H1 (cell line): ENCODE results near the gene IFNG. TPM values are rescaled to one million over a fixed set of nuclear protein-coding genes. Genes with fewer than 3 reads are reported as not detected.

Experiments used
- CTCF ChIA-PET: fragments of 300-600 bp; sonication (Branson Sonifier 250); formaldehyde crosslinking; loops from one replicate; lab custom pipeline; 2021; ENCODE audit not compliant: partially characterized antibody; lab: Charles Lee
- POLR2A ChIA-PET: fragments of 300-600 bp; sonication (Branson Sonifier 250); formaldehyde crosslinking; loops from one replicate; lab custom pipeline; 2021; ENCODE audit warnings: inconsistent platforms; ENCODE audit not compliant: partially characterized antibody; lab: Charles Lee
- DNase-seq, 2 experiments: peaks; one replicate each; pipeline versions ENCODE4 v3.0.0 to v3.0.0-alpha.2; 2010 to 2022; ENCODE audit warnings: low spot score in 2 of 2, low read depth in 1 of 2, mixed read lengths in 1 of 2
- FAIRE-seq: peaks from 2 replicates; lab custom pipeline; 2011; peaks lifted over from hg19 to GRCh38; lab: Jason Lieb, UNC
- H2AFZ ChIP-seq: 2 replicates; pipeline ENCODE4 v1.8.1; 2012; ENCODE audit warnings: low read length, inconsistent platforms
- H2AK5ac ChIP-seq: 2 replicates; pipeline ENCODE4 v1.6.1; 2013; ENCODE audit warnings: low read depth, low read length
- H2BK120ac ChIP-seq: replicated peaks from 2 replicates; pipeline ENCODE3; 2013; ENCODE audit warnings: low read depth, low read length, inconsistent platforms
- H2BK12ac ChIP-seq: 2 replicates; pipeline ENCODE4 v1.6.1; 2013; ENCODE audit warnings: low read depth, low read length
- H2BK15ac ChIP-seq: 2 replicates; pipeline ENCODE4 v1.6.1; 2013; ENCODE audit warnings: low read length
- H2BK20ac ChIP-seq: 2 replicates; pipeline ENCODE4 v1.6.1; 2013; ENCODE audit warnings: low read length
- H2BK5ac ChIP-seq: 2 replicates; pipeline ENCODE4 v1.6.1; 2013; ENCODE audit warnings: low read depth, low read length
- H3K14ac ChIP-seq: 2 replicates; pipeline ENCODE4 v1.6.1; 2013; ENCODE audit warnings: inconsistent platforms; ENCODE audit not compliant: insufficient read length
- H3K18ac ChIP-seq: 2 replicates; pipeline ENCODE4 v1.6.1; 2013; ENCODE audit warnings: low read length; ENCODE audit errors: extremely low read depth
- H3K23ac ChIP-seq: 2 replicates; pipeline ENCODE4 v1.6.1; 2013; ENCODE audit warnings: inconsistent platforms; ENCODE audit not compliant: insufficient read length
- H3K23me2 ChIP-seq: 2 replicates; pipeline ENCODE4 v1.6.1; 2013; ENCODE audit warnings: low read depth, low read length
- H3K27ac ChIP-seq: 2 replicates; pipeline ENCODE4 v1.6.1; 2011; ENCODE audit warnings: low read depth, low read length, inconsistent platforms
- H3K27me3 ChIP-seq, 4 experiments: replicated peaks in 1 of 4; 1 replicate in 1 of 4; 2 replicates in 3 of 4; pipeline versions ENCODE4 v1.6.1 to v1.8.1; 2011 to 2013; ENCODE audit warnings: low read length in 3 of 4, mild to moderate bottlenecking in 3 of 4, inconsistent platforms in 2 of 4, mixed read lengths in 2 of 4, moderate library complexity in 1 of 4; ENCODE audit not compliant: control insufficient read depth in 3 of 4, insufficient read depth in 3 of 4; ENCODE audit errors: extremely low read depth in 1 of 4
- H3K36me3 ChIP-seq, 4 experiments: 2 replicates each; pipeline versions ENCODE4 v1.6.1 to v1.8.1; 2011 to 2013; ENCODE audit warnings: mild to moderate bottlenecking in 4 of 4, low read length in 3 of 4, moderate library complexity in 2 of 4, control low read depth in 1 of 4, inconsistent platforms in 1 of 4; ENCODE audit not compliant: insufficient read depth in 4 of 4, control insufficient read depth in 2 of 4
- H3K4ac ChIP-seq: replicated peaks from 2 replicates; pipeline ENCODE3; 2013; ENCODE audit warnings: low read length, low read depth, mixed read lengths, inconsistent platforms; ENCODE audit not compliant: insufficient read length
- H3K4me1 ChIP-seq, 4 experiments: replicated peaks in 1 of 4; 1 replicate in 1 of 4; 2 replicates in 3 of 4; pipeline versions ENCODE4 v1.6.1 to v1.8.1; 2011 to 2013; ENCODE audit warnings: low read length in 3 of 4, inconsistent platforms in 2 of 4, mixed read lengths in 1 of 4; ENCODE audit not compliant: insufficient read depth in 4 of 4, control insufficient read depth in 3 of 4
- H3K4me2 ChIP-seq, 2 experiments: 2 replicates each; pipeline versions ENCODE4 v1.6.1 to v1.8.1; 2011 to 2013; ENCODE audit warnings: low read depth in 2 of 2, low read length in 2 of 2, control low read depth in 1 of 2, inconsistent platforms in 1 of 2, mild to moderate bottlenecking in 1 of 2; ENCODE audit not compliant: insufficient read depth in 1 of 2
- H3K4me3 ChIP-seq, 4 experiments: fragments of 200-600, 300-600 bp in 1 of 4; sonication (generic), shearing (Covaris generic), sonication (Bioruptor Twin) in 1 of 4; 2 replicates each; pipeline versions ENCODE4 v1.5.1 to v1.8.1; 2011 to 2016; ENCODE audit warnings: low read length in 4 of 4, low read depth in 3 of 4, control low read depth in 2 of 4, inconsistent platforms in 2 of 4, mild to moderate bottlenecking in 2 of 4, mixed read lengths in 1 of 4, moderate library complexity in 1 of 4; ENCODE audit not compliant: insufficient read depth in 2 of 4; ENCODE audit errors: extremely low read depth in 1 of 4
- H3K56ac ChIP-seq: replicated peaks from 2 replicates; pipeline ENCODE3; 2013; ENCODE audit warnings: low read depth, mild to moderate bottlenecking, mixed read lengths, low read length, inconsistent platforms; ENCODE audit not compliant: insufficient read length
- H3K79me1 ChIP-seq: 2 replicates; pipeline ENCODE4 v1.6.1; 2013; ENCODE audit warnings: low read depth, low read length, control low read depth
- H3K79me2 ChIP-seq, 2 experiments: 2 replicates each; pipeline versions ENCODE4 v1.6.1 to v1.8.1; 2012 to 2013; ENCODE audit warnings: low read length in 2 of 2, mild to moderate bottlenecking in 2 of 2, inconsistent platforms in 1 of 2; ENCODE audit not compliant: insufficient read depth in 2 of 2, control insufficient read depth in 1 of 2
- H3K9ac ChIP-seq, 4 experiments: replicated peaks in 1 of 4; 1 replicate in 1 of 4; 2 replicates in 3 of 4; pipeline versions ENCODE4 v1.6.1 to v1.8.1; 2011 to 2013; ENCODE audit warnings: low read depth in 3 of 4, low read length in 3 of 4, control low read depth in 2 of 4, mild to moderate bottlenecking in 2 of 4, moderate library complexity in 2 of 4, inconsistent platforms in 1 of 4; ENCODE audit errors: extremely low read depth in 1 of 4
- H3K9me3 ChIP-seq, 2 experiments: 2 replicates each; pipeline versions ENCODE4 v1.6.1 to v1.8.1; 2012 to 2013; ENCODE audit warnings: mild to moderate bottlenecking in 2 of 2, moderate library complexity in 2 of 2, control low read depth in 1 of 2, inconsistent platforms in 1 of 2, low read depth in 1 of 2, low read length in 1 of 2, mixed read lengths in 1 of 2; ENCODE audit not compliant: insufficient read depth in 2 of 2
- H4K20me1 ChIP-seq, 2 experiments: replicated peaks in 1 of 2; 2 replicates each; pipeline versions ENCODE3 to v1.8.1; 2011 to 2013; ENCODE audit warnings: inconsistent platforms in 2 of 2, low read length in 2 of 2, mild to moderate bottlenecking in 1 of 2; ENCODE audit not compliant: insufficient read depth in 2 of 2, control insufficient read depth in 1 of 2
- H4K5ac ChIP-seq: 2 replicates; pipeline ENCODE4 v1.6.1; 2013; ENCODE audit warnings: low read length, low read depth, mixed read lengths, inconsistent platforms; ENCODE audit not compliant: insufficient read length
- H4K8ac ChIP-seq: 2 replicates; pipeline ENCODE4 v1.8.0; 2013; ENCODE audit warnings: mild to moderate bottlenecking, moderate library complexity, low read length, inconsistent platforms; ENCODE audit not compliant: insufficient read depth; ENCODE audit errors: extremely low read depth
- H4K91ac ChIP-seq: replicated peaks from 2 replicates; pipeline ENCODE3; 2013; ENCODE audit warnings: low read length, mixed read lengths, inconsistent platforms; ENCODE audit not compliant: insufficient read length
- EZH2 ChIP-seq: fragments of 200-600 bp; sonication (generic); IDR thresholded peaks from 2 replicates; pipeline ENCODE4 v1.7.1; 2012; ENCODE audit warnings: low read depth, mild to moderate bottlenecking, moderate library complexity, low read length, inconsistent platforms; ENCODE audit not compliant: severe bottlenecking
- HDAC2 ChIP-seq, 2 experiments: fragments of 300-600 bp in 1 of 2; sonication (generic) in 1 of 2; IDR thresholded peaks; 2 replicates each; pipeline ENCODE4 v1.6.1; 2011 to 2012; ENCODE audit warnings: low read depth in 2 of 2, low read length in 2 of 2, mild to moderate bottlenecking in 2 of 2, moderate library complexity in 2 of 2, borderline replicate concordance in 1 of 2, inconsistent platforms in 1 of 2
- RBBP5 ChIP-seq: IDR thresholded peaks from 2 replicates; pipeline ENCODE4 v1.7.1; 2012; ENCODE audit warnings: low read depth, mild to moderate bottlenecking, inconsistent platforms, low read length, moderate library complexity, borderline replicate concordance
- TAF1 ChIP-seq: IDR thresholded peaks from 2 replicates; pipeline ENCODE4 v1.6.1; 2011; ENCODE audit warnings: mild to moderate bottlenecking, low read depth, low read length
- WGBS, 2 experiments: shearing (Covaris generic) in 1 of 2; methylation state at CpG; one replicate each; pipeline versions ENCODE4 v1.1.6 to v1.1.7; 2013 to 2015; ENCODE audit warnings: low lambda C conversion rate in 2 of 2, mixed read lengths in 2 of 2, inconsistent platforms in 1 of 2, low coverage in 1 of 2, missing lambda C conversion rate in 1 of 2; ENCODE audit not compliant: insufficient replicate concordance in 2 of 2, insufficient coverage in 1 of 2, insufficient read length in 1 of 2; ENCODE audit errors: extremely low coverage in 1 of 2, missing lambda C conversion rate in 1 of 2; 5-methylcytosine and 5-hydroxymethylcytosine counted together
- polyA plus RNA-seq, 7 experiments: library from polyadenylated mRNA; depleted of rRNA in 3 of 7; stranded (reverse) in 5 of 7; unstranded in 2 of 7; fragments of >200 nt in 5 of 7; fragments of 200-250 nt in 2 of 7; gene quantifications; 1 replicate in 5 of 7; 2 replicates in 1 of 7; 4 replicates in 1 of 7; pipeline versions ENCODE4 v1.2.1 to v1.2.3, GENCODE V29; 2011 to 2013; ENCODE audit warnings: missing spikeins in 2 of 7, mixed read lengths in 2 of 7
- total RNA-seq: library from RNA; stranded (reverse); fragmentation: NEBNext Ultra II Directional; extraction: Animal tissue kit (Norgen Biotek cat#: 25700); gene quantifications from 2 replicates; pipeline ENCODE4 v1.2.1, GENCODE V29; 2021
- TF ChIP-seq, protein P1 (sequence below), 3 experiments: IDR thresholded peaks; 1 replicate in 2 of 3; 2 replicates in 1 of 3; pipeline versions ENCODE4 v1.5.1 to v1.6.1; 2011; ENCODE audit warnings: low read length in 3 of 3, mild to moderate bottlenecking in 3 of 3, inconsistent platforms in 2 of 3, low read depth in 1 of 3, moderate library complexity in 1 of 3; ENCODE audit not compliant: insufficient read depth in 1 of 3; ENCODE audit errors: control extremely low read depth in 1 of 3

The IFNG gene
- total and polyA plus RNA-seq, 2 of the 8 experiments (the other 6 are each of a cell fraction or from before 2014, with no cell fraction given) = not detected

DNA sequence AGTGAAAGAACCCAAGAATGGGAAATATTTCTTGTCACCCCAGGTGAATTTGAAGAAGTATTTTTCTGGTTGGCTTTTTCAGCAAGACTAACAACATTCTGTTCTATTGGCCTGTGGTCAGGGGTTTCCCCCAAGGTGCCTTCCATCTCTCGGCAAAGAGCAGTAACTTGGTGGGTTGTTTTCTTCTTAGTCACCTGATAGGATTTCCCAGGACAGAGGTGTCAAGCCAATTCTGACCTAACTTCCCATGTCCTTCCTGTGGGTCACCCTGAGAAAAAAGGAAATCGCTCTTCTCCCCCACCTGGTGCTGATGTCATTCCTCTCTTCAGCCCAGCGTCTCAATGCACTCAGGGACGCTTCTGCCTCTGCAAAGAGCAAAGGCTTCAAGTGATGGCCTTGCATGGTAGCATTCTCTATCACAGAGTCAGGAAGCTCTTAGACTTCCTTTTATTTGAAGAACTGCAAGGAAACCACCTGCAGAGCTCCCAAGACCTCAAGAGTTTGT, 16.1 kb upstream of the IFNG start:
- no peak for FAIRE-seq
- no peaks in the 10 kb centered on the region for H3K9me3 ChIP-seq
- no peaks in the 10 kb centered on the region for H3K23me2 ChIP-seq
- POLR2A ChIA-PET = no interaction called here
- H3K27ac ChIP-seq = no peak overlapping the region
- H4K91ac ChIP-seq = no peak overlapping the region
- no peaks in the 10 kb centered on the region for H3K4me1 ChIP-seq
- H3K79me2 ChIP-seq = no peaks in the 10 kb centered on the region
- TF ChIP-seq TAF1 = no peak
- no peak for TF ChIP-seq RBBP5
- TF ChIP-seq HDAC2 (IDR thresholded peaks at IDR 0.05; ENCODE audit: borderline replicate concordance in 1 of 2, low read depth in 2 of 2, low read length in 2 of 2) = no peak
- TF ChIP-seq EZH2 = no peak
- TF ChIP-seq, protein P1, sequence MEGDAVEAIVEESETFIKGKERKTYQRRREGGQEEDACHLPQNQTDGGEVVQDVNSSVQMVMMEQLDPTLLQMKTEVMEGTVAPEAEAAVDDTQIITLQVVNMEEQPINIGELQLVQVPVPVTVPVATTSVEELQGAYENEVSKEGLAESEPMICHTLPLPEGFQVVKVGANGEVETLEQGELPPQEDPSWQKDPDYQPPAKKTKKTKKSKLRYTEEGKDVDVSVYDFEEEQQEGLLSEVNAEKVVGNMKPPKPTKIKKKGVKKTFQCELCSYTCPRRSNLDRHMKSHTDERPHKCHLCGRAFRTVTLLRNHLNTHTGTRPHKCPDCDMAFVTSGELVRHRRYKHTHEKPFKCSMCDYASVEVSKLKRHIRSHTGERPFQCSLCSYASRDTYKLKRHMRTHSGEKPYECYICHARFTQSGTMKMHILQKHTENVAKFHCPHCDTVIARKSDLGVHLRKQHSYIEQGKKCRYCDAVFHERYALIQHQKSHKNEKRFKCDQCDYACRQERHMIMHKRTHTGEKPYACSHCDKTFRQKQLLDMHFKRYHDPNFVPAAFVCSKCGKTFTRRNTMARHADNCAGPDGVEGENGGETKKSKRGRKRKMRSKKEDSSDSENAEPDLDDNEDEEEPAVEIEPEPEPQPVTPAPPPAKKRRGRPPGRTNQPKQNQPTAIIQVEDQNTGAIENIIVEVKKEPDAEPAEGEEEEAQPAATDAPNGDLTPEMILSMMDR (IDR thresholded peaks at IDR 0.05; ENCODE audit: control extremely low read depth in 1 of 3, insufficient read depth in 1 of 3, low read depth in 1 of 3, low read length in 3 of 3) = no peak
- TF ChIP-seq, all 59 proteins: peak for 0
- Histone ChIP-seq H3K27me3 (no peaks in the 10 kb centered on the region), H3K79me1 (no peaks in the 10 kb centered on the region), H2BK15ac (no peak overlapping the region), H2BK12ac (no peak overlapping the region), H3K4me2 (no peak overlapping the region), H3K36me3 (no peaks in the 10 kb centered on the region), H2BK120ac (no peak overlapping the region), H2AK5ac (no peak overlapping the region), H3K23ac (no peak overlapping the region), H2BK20ac (no peak overlapping the region), H3K14ac (no peak overlapping the region), H3K4me3 (no peak overlapping the region), H4K5ac (no peak overlapping the region), H3K56ac (no peak overlapping the region), H4K8ac (no peak overlapping the region), H4K20me1 (no peaks in the 10 kb centered on the region), H3K9ac (no peak overlapping the region), H2BK5ac (no peak overlapping the region), H3K4ac (no peak overlapping the region), H2AFZ (0 out of 2 replicates have a peak overlapping the region, but pooled peaks have one; percentile 54), H3K18ac (no peak overlapping the region)
- no peak for DNase-seq
- CTCF ChIA-PET = interaction anchor here (0.7 to 2.9 kb wide), 2 partner anchors 17 to 62 kb away, joined by 4 to 21 read pairs; partner anchors contain the start of gene IFNG
- WGBS, 2 experiments = 79% methylated on average over 4 of the region's 4 CpGs; no CpG with 5 or more reads in 1 of the 2 experiments
